NCI-H2107 (cell line): ENCODE results near the gene HMMR.
"Not testable (repeated sequence)": the region's sequence is repeated elsewhere in the genome, so short reads cannot be mapped to it uniquely, and the experiment has no call there.

Experiments used
- DNase-seq: peaks from one replicate; lab custom pipeline; 2025; lab: John Stamatoyannopoulos, UW

Gene HMMR, protein sequence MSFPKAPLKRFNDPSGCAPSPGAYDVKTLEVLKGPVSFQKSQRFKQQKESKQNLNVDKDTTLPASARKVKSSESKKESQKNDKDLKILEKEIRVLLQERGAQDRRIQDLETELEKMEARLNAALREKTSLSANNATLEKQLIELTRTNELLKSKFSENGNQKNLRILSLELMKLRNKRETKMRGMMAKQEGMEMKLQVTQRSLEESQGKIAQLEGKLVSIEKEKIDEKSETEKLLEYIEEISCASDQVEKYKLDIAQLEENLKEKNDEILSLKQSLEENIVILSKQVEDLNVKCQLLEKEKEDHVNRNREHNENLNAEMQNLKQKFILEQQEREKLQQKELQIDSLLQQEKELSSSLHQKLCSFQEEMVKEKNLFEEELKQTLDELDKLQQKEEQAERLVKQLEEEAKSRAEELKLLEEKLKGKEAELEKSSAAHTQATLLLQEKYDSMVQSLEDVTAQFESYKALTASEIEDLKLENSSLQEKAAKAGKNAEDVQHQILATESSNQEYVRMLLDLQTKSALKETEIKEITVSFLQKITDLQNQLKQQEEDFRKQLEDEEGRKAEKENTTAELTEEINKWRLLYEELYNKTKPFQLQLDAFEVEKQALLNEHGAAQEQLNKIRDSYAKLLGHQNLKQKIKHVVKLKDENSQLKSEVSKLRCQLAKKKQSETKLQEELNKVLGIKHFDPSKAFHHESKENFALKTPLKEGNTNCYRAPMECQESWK

DNA sequence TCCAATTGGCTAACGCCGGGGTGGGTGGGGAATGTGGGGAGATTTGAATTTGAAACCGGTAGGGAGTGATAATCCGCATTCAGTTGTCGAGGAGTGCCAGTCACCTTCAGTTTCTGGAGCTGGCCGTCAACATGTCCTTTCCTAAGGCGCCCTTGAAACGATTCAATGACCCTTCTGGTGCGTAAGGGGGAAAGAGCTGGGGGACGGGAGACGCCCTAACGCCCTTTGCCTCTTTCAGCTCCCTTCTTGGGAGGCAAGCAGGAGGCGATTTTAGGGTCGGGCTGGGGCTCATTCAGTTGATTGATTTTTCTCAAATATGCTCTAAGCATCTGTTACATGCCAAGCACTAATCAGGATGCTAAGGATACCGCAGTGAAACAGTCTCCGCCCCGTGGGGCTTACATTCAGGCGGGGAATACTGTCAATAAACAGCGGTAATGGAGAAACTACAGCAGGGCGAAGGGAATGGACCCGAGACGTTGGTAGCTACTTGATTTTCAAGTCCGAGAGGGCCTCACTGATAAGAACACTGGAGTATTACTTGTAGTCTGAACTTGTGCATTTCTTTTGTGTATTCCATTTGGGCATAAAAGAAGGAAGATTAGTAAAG, at the start of gene HMMR:
HMMR (plus strand) TSS at position 71 of the 610 bp plus-strand sequence; CDS start at position 132, 61 bp downstream.
- DNase-seq = no peak

DNA sequence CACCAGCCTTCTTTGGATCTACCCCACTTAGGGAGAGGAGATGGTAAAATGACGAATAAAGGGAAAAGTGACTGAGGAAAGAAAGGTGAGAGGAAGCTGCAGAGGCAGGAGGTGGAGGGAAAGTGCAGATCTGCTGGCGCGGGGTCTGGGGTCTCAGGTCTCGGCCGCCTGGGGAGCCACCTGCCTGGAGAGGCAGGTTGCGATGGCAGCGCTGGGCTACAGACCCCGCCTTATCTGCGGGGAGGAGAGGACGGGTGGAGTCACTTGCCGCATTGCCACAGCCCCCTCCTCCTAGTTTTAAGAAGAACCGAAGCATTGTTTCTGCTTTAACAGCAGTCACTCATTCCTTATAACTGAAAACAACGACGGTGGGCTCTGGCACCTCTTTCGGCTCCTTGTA, 44.8 kb upstream of the HMMR start:
- not testable (repeated sequence) for DNase-seq

DNA sequence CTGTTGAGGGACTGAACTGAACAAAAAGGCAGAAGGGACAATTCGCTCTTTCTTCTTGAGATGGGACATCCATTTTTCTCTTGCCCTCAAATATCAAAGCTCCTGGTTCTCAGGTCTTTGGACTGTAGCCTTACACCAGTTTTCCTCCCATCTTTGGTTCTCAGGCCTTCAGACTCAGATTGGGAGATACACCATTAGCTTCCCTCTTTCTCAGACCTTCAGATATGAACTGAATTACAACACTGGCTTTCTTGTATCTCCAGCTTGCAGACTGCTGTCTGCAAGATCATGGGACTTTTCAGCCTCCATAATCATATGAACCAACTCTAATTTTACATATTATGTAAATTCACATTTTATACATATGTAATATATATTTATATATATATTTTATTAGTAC, 35.6 kb upstream of the HMMR start:
- no peak for DNase-seq

DNA sequence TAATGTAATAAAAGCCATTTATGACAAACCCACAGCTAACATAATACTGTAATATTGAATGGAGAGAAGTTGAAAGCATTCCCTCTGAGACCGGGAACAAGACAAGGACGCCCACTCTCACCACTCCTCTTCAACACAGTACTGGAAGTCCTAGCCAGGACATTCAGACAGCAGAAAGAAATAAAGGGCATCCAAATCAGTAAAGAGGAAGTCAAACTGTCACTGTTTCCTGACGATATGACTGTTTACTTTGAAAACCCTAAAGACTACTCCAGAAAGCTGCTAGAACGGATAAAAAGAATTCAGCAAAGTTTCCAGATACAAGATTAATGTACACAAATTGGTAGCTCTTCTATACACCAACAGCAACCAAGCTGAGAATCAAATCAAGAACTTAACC, 34.3 kb upstream of the HMMR start:
- DNase-seq = not testable (repeated sequence)

DNA sequence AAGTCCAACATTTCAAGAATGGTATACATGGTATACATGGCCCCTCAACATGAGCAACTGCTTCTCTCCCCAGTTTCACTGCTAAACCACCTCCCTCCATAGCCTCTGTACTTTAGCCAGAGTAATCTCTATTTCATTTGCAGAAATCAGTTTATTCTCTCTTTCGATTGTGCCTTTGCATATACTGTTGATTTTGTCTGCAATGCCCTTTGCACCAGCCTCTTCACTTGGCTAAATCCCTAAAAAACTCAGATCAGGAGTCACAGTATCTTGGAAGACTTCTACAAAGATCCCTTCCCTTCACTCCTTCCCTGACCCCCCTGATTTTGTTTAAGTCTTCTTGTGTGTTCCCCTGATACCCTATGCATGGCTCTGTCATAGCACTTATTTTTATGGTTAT, 27.9 kb upstream of the HMMR start:
- no peak for DNase-seq

DNA sequence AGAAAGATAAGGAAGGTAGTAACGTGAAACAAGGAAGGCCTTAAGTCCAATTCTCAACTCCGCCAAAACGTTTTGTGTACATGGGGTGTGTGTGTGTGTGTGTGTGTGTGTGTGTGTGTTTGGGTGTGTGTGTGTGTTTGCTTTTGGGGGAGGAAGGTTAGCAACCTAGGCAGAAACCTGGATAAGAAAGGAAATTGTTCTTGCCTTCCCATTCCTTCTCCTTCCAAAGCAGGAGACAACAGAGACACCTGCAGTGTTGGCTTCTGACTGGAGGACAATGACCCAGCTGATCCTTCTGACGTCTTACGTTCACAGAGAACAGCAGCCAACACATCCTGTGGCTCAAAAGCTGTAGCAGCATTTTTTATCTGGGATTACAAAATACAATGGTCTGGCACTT, 27.2 kb upstream of the HMMR start:
- no peak for DNase-seq

DNA sequence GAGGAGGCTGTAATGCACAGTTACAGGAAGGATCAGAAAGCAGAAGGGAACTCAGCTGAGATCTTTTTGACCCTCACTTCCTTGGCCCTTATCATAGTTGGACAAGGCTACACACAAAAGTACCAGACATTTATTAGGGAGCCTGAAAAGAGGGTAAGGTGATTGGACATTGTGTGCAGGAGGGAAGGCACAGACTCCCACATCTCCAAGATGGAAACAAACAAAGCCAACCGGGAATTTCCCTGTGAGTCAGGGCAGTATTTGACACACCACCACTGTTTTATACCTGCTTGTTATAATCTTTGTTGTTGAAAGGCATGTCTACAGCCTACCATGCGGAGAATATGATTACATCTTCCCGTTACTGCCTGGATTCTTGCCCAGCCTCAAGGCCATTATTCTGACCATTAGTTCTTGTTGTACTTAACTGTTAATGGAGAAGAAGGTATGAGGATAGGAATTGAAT, 26.0 kb upstream of the HMMR start:
- DNase-seq = no peak

DNA sequence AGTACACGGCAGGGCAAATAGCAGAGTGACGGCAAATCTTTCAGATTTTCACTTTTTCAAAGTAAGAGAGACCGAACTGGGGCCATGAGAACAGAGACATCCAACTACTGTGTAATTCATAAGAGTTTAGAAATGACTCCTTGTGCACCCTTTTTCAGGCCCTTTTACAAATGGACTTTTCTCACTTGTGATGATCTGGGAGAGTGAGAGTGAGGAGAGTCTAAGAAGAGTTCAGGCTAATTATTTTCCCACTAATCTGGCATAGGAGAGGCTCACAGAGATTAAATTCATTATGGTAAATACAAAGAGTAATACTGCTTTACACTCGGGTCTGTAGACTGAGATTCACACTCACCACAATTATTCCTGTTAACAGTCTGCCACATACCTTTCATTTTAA, 23.9 kb upstream of the HMMR start:
- no peak for DNase-seq

DNA sequence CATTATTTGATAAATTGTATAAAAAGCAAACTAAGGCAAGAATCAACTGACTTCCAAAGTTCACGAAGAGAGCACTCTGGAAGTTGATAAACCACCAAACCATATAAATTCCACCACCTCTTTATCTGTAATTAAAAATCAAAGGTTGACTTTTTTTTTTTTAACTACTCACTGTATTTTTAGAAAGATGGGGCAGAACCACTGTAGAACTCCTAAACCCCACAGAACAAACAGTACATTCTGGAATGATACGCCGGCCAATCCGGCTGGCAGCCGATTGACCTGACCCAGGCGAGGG, 23.5 kb upstream of the HMMR start:
- no peak for DNase-seq

DNA sequence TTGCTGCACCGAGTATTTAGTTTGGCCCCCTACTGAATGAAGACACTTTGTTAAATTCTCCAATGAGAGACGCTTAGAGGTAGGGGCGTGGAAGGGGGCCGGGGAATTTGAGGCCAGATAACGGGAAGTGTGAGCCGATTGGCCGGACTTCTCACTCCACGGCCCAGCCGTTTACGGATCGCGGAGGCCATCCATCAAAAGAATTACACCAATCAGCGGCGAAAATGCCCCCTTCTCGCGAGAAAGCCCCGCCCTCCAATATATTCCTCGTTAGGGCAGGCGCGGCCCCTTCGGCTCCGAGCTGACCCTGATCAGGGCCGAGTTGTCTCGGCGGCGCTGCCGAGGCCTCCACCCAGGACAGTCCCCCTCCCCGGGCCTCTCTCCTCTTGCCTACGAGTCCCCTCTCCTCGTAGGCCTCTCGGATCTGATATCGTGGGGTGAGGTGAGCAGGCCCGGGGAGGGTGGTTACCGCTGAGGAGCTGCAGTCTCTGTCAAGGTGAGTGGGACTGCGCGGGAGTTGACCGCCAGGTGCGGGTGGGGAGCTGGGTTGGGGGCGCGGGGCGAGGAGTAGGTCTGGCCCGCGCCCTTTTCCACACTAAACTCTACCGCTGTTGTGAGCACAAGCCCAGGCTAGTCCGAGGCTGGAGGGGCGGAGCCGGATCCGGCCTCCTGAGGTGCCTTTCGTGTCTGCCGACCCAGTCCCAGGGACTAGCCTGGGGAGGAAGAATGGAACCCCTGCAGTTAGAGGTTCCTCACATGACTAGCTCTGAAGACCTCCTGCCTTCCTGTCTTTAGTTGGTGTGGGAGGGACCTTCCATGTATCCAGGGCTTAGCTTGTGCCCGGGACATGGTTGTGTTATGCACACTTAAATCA, 22.9 kb upstream of the HMMR start, which contains the start of gene CCNG1:
CCNG1 (plus strand) TSS at position 287 of the 874 bp plus-strand sequence. CDS start 1,662 bp downstream, outside the sequence.
- DNase-seq = peak; percentile 83

DNA sequence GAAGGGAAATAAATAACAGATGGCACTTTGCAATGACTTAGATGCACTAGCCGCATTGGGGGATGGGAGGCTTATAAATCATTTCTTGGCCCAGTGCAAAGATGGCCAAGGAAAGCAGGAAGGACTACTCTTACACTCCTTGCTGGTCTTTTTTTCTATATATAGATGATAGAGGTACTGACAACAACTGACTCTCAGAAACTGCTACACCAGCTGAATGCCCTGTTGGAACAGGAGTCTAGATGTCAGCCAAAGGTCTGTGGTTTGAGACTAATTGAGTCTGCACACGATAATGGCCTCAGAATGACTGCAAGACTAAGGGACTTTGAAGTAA, 21.4 kb upstream of the HMMR start:
- DNase-seq = no peak

DNA sequence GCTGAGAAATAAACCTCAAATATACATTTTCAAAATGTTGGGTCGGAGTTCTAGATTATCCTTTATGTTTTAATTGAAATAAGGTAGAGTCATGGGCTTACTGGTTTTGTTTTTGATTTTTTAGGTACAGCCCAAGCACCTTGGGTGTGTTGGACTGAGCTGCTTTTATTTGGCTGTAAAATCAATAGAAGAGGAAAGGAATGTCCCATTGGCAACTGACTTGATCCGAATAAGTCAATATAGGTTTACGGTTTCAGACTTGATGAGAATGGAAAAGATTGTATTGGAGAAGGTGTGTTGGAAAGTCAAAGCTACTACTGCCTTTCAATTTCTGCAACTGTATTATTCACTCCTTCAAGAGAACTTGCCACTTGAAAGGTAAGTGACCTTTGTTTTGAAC, 19.5 kb upstream of the HMMR start:
- no peak for DNase-seq

DNA sequence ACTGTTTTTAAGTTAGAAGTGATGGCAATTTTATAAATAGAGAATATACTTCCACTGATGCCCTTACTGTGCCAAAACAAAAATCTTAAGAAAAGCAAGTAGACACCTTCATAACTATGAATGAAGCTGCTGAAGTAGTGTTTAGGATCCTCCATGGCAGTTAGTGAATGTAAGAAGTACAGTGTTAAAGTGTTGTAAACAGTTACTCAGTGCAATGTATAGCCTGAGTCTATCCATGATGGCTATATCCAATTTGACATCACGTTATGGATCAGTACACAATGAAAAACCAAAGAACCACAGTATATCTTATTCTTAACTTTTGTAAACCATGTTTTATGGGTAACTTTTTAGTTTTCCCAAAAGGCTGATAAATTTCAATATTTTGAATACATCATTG, 15.9 kb upstream of the HMMR start:
- DNase-seq = no peak

DNA sequence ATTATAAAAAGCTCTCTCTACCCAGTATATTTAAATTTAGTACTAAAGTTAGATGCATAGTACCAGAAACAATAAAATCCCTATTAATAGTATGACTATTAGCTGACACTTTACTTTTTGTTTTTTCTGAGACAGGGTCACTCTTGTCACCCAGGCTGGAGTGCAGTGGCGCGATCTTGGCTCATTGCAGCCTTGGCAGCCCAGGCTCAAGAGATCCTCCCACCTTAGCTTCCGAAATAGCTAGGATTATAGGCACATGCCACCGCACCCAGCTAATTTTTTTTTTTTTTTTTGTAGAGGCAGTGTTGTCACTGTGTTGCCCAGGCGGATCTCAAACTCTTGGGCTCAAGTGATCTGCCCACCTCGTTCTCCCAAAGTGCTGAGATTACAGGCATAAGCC, 15.1 kb upstream of the HMMR start:
- DNase-seq = no peak

DNA sequence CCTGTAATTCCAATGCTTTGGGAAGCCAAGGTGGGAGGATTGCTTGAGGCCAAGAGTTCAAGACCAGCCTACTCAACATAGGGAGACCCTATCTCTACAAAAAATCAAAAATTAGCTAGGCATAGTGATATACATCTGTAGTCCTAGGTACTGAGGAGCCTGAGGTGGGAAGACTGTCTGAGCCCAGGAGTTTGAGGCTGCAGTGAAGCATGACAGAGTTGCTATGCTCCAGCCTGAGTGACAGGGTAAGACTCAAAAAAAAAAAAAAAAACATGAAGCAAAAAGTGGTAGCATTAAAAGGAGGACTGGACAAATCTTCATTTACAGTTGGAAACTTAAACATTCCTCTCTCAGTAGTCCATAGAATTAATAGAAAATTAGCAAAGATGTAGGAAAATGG, 13.2 kb upstream of the HMMR start:
- no peak for DNase-seq

DNA sequence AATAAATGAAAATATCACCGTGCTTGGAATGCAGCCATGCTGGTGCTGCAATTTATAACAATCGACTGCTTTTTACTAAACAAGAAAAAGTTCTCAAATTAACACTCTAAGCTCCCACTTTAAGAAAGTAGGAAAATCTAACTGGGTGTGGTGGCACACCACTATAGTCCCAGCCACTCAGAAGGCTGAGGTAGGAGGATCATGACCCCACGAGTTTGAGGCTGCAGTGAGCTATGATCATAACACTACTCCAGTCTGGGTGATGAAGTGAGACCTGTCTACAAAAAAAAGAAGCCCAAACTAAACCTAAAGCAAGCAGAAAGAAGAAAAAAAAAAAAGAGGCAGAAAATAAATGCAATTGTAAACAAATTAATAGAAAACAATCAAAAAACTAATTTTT, 12.6 kb upstream of the HMMR start:
- DNase-seq = no peak

DNA sequence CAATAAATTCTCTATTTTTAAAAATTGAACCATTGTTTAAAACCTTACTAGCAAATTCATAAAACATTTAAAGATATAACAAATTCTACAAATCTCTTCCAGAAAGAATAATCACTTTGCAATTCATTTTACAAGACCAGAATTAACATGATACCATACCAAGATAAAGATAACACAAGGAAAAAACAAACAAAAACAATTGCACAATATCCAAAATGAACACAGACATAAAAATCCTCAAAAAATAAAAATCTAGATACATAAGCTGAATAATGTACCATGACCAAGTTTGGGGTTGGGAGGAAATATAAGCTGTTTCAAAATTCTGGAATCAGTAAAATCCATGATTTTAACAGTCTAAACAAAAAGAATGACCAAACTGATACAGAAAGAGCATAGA, 11.9 kb upstream of the HMMR start:
- DNase-seq = no peak

DNA sequence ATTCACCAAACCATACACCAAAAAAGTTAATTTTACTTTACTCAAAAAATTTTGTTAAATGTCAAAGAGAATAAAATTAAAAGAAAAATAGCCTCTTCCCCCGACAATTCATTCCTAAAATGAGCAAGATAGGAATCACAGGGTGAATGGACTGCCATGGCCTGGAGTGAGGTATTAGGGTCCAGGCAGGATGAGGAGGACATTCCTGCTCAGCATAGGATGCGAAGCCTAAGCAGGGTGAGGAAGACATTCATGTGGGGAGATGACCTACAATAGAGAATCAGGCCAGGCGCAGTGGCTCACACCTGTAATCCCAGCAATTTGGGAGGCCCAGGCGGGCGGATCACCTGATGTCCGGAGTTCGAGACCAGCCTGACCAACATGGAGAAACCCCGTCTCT, 8.9 kb upstream of the HMMR start:
- DNase-seq = no peak

DNA sequence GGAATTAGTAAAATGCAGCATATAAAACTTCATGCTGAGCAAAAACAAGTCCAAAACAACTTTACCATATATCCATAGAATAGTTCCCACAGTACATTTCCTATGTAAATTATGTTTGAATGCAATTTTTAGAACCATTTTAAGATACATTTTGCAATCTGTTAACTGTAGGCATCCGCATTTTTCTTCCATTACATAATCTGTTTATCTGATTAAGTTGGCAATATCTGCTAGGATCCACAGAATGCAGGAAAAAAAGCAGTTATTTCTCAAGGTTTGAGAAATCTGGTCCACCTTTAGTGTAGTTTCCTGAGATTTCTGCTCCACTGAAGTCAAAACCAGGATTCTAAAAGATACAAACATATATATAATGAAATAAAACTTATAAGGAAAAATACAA, 6.7 kb upstream of the HMMR start:
- no peak for DNase-seq

DNA sequence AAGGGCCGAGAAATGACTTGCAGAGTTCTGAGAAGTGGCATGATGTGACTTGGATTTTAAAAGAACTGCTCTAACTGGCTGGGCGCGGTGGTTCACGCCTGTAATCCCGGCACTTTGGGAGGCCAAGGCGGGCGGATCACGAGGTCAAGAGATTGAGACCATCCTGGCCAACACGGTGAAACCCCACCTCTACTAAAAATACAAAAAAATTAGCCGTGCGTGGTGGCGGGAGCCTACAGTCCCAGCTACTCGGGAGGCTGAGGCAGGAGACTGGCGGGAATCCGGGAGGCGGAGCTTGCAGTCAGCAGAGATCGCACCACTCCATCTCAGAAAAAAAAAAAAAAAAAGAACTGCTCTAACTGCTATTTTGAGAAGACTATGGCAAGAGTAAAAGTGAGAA, 5.0 kb upstream of the HMMR start:
- not testable (repeated sequence) for DNase-seq

DNA sequence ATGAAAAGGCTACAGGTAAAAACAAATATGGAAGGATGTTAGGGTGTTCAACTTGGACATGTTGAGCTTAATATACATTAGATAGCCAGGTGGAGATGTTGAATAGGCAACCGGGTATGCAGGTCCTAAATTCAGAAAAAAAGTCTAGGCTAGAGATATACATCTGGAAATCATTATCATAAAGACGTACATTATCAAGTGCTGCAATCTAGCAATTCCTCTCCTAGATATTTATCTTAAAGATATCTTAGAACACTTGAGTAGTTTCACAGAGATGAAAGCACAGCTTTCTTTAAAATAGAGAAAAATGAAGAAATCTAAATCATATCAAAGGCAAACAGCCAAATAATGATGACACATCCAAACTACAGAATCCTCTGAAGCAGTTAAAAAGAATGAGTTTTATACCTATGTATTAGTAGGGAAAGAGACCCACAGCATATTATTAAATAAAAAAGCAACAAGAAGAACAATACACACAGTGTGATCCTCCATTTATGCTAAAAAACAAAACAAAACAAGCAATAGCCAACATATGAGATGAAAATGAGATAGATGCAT, 4.3 kb upstream of the HMMR start:
- DNase-seq = no peak

DNA sequence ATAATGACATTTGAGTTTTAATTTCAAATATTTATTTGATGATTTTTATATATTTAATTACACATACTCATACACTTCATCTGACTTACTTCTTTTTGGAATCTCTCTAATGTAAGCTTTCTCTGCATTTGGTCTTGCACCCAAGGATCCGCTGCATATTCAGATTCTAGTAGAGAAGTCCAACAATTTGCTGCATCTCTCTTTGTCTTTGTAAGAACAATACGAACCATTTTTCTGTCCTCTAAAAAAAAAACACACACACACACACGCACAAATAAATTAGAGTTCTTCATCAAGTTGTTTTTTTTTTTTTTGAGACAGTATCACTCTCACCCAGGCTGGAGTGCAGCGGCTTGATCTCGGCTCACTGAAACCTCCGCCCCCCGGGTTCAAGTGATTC, 3.6 kb upstream of the HMMR start:
- no peak for DNase-seq
